H9 (cell line): Measurements from ENCODE around the gene ANK3. TPM values are rescaled to one million over a fixed set of nuclear protein-coding genes. Genes with fewer than 3 reads are reported as not detected.

ENCODE experiments used
- DNase-seq: peaks from one replicate; pipeline ENCODE4 v3.0.0-alpha.2; 2017
- H2AFZ ChIP-seq: one replicate; pipeline ENCODE4 v1.6.1; 2013; ENCODE audit warnings: mild to moderate bottlenecking, low read length, control low read depth, moderate library complexity
- H2AK5ac ChIP-seq: 2 replicates; pipeline ENCODE4 v1.6.1; 2013; ENCODE audit warnings: low read length, control low read depth, mixed read lengths; ENCODE audit not compliant: insufficient read length
- H2BK120ac ChIP-seq: one replicate; pipeline ENCODE4 v1.6.1; 2013; ENCODE audit warnings: low read depth, mild to moderate bottlenecking, low read length, control low read depth, inconsistent platforms; ENCODE audit not compliant: poor library complexity, severe bottlenecking
- H2BK12ac ChIP-seq: 2 replicates; pipeline ENCODE4 v1.6.1; 2013; ENCODE audit warnings: low read length, control low read depth, mixed read lengths, low read depth; ENCODE audit not compliant: insufficient read length
- H2BK15ac ChIP-seq: 2 replicates; pipeline ENCODE4 v1.6.1; 2013; ENCODE audit warnings: low read depth, low read length, control low read depth
- H2BK20ac ChIP-seq: one replicate; pipeline ENCODE4 v1.6.1; 2013; ENCODE audit warnings: low read depth, mild to moderate bottlenecking, low read length, control low read depth, inconsistent platforms; ENCODE audit not compliant: poor library complexity, severe bottlenecking
- H2BK5ac ChIP-seq: 2 replicates; pipeline ENCODE4 v1.6.1; 2013; ENCODE audit warnings: low read length, control low read depth, mixed read lengths; ENCODE audit not compliant: insufficient read length
- H3K14ac ChIP-seq: 2 replicates; pipeline ENCODE4 v1.6.1; 2013; ENCODE audit warnings: low read length, control low read depth; ENCODE audit not compliant: insufficient read depth
- H3K18ac ChIP-seq: 2 replicates; pipeline ENCODE4 v1.6.1; 2013; ENCODE audit warnings: low read depth, mild to moderate bottlenecking, mixed read lengths, low read length, control low read depth; ENCODE audit not compliant: insufficient read length
- H3K23ac ChIP-seq: 2 replicates; pipeline ENCODE4 v1.6.1; 2013; ENCODE audit warnings: low read length, control low read depth, mixed read lengths, low read depth; ENCODE audit not compliant: insufficient read length
- H3K23me2 ChIP-seq: 2 replicates; pipeline ENCODE4 v1.6.1; 2013; ENCODE audit warnings: low read depth, mild to moderate bottlenecking, mixed read lengths, low read length, control low read depth; ENCODE audit not compliant: insufficient read length, poor library complexity, severe bottlenecking
- H3K27ac ChIP-seq: 2 replicates; pipeline ENCODE4 v1.5.1; 2013; ENCODE audit warnings: low read length, control low read depth, mixed read lengths, low read depth; ENCODE audit not compliant: insufficient read length
- H3K27me3 ChIP-seq: 2 replicates; pipeline ENCODE4 v1.6.1; 2013; ENCODE audit warnings: low read length, control low read depth, inconsistent platforms; ENCODE audit not compliant: insufficient read depth
- H3K4ac ChIP-seq: 2 replicates; pipeline ENCODE4 v1.6.1; 2013; ENCODE audit warnings: low read depth, mild to moderate bottlenecking, control low read depth, inconsistent platforms, low read length, moderate library complexity
- H3K4me1 ChIP-seq: 2 replicates; pipeline ENCODE4 v1.6.1; 2013; ENCODE audit warnings: low read length, control low read depth, inconsistent platforms; ENCODE audit not compliant: insufficient read depth
- H3K4me2 ChIP-seq: 2 replicates; pipeline ENCODE4 v1.6.1; 2013; ENCODE audit warnings: low read length, control low read depth, mixed read lengths; ENCODE audit not compliant: insufficient read length, insufficient read depth
- H3K56ac ChIP-seq: 2 replicates; pipeline ENCODE4 v1.6.1; 2013; ENCODE audit warnings: low read depth, mild to moderate bottlenecking, mixed read lengths, low read length, control low read depth; ENCODE audit not compliant: insufficient read length
- H3K79me1 ChIP-seq: 2 replicates; pipeline ENCODE4 v1.6.1; 2013; ENCODE audit warnings: low read depth, mild to moderate bottlenecking, moderate library complexity, low read length, control low read depth, inconsistent platforms; ENCODE audit not compliant: insufficient read depth, poor library complexity, severe bottlenecking
- H3K79me2 ChIP-seq: 2 replicates; pipeline ENCODE4 v1.6.1; 2013; ENCODE audit warnings: low read length, control low read depth, inconsistent platforms; ENCODE audit not compliant: insufficient read depth
- H3K9ac ChIP-seq: 2 replicates; pipeline ENCODE4 v1.6.1; 2013; ENCODE audit warnings: low read length, control low read depth, mixed read lengths; ENCODE audit not compliant: insufficient read length; ENCODE audit errors: extremely low read depth
- H3K9me3 ChIP-seq: one replicate; pipeline ENCODE4 v1.6.1; 2013; ENCODE audit warnings: low read depth, low read length, inconsistent platforms; ENCODE audit not compliant: control insufficient read depth
- H3T11ph ChIP-seq: one replicate; pipeline ENCODE4 v1.6.1; 2013; ENCODE audit warnings: mild to moderate bottlenecking, low read length, control low read depth, inconsistent platforms
- H4K20me1 ChIP-seq: one replicate; pipeline ENCODE4 v1.6.1; 2013; ENCODE audit not compliant: control insufficient read depth, insufficient read length, insufficient read depth
- H4K5ac ChIP-seq: 2 replicates; pipeline ENCODE4 v1.6.1; 2013; ENCODE audit warnings: low read depth, mild to moderate bottlenecking, mixed read lengths, low read length, control low read depth; ENCODE audit not compliant: insufficient read length
- H4K8ac ChIP-seq: replicated peaks from 2 replicates; pipeline ENCODE4 v1.6.1; 2013; ENCODE audit warnings: low read length, control low read depth, mixed read lengths, low read depth; ENCODE audit not compliant: insufficient read length
- H4K91ac ChIP-seq: 2 replicates; pipeline ENCODE4 v1.6.1; 2013; ENCODE audit warnings: low read depth, mild to moderate bottlenecking, moderate library complexity, mixed read lengths, low read length, control low read depth; ENCODE audit not compliant: insufficient read length
- H3K27ac Mint-ChIP-seq, 3 experiments: 2 replicates in 2 of 3; 3 replicates in 1 of 3; pipeline ENCODE4 v1.8.0; 2020 to 2021; ENCODE audit warnings: mixed read lengths in 3 of 3, mild to moderate bottlenecking in 1 of 3, moderate library complexity in 1 of 3
- H3K27me3 Mint-ChIP-seq: 2 replicates; pipeline ENCODE4 v1.8.0; 2021; ENCODE audit warnings: low read depth, mild to moderate bottlenecking, moderate library complexity, mixed read lengths
- H3K36me3 Mint-ChIP-seq, 3 experiments: 2 replicates in 2 of 3; 3 replicates in 1 of 3; pipeline ENCODE4 v1.8.0; 2020 to 2021; ENCODE audit warnings: low read depth in 3 of 3, mixed read lengths in 3 of 3; ENCODE audit not compliant: insufficient read depth in 1 of 3
- H3K4me1 Mint-ChIP-seq, 2 experiments: 2 replicates each; pipeline ENCODE4 v1.8.0; 2020; ENCODE audit warnings: mixed read lengths in 2 of 2
- H3K4me3 Mint-ChIP-seq, 2 experiments: 2 replicates in 1 of 2; 3 replicates in 1 of 2; pipeline ENCODE4 v1.8.0; 2020 to 2021; ENCODE audit warnings: mild to moderate bottlenecking in 2 of 2, mixed read lengths in 2 of 2, moderate library complexity in 1 of 2
- H3K9me3 Mint-ChIP-seq, 2 experiments: 2 replicates in 1 of 2; 3 replicates in 1 of 2; pipeline ENCODE4 v1.8.0; 2020; ENCODE audit warnings: mild to moderate bottlenecking in 2 of 2, mixed read lengths in 2 of 2, moderate library complexity in 1 of 2
- total RNA-seq: library from RNA; stranded (reverse); gene quantifications from 2 replicates; pipeline ENCODE4 v1.2.1, GENCODE V29; 2021
- TF ChIP-seq, protein P1 (sequence below): fragments of 200-600 bp; sonication (generic); conservative IDR thresholded peaks from 3 replicates; pipeline ENCODE4 v1.8.0; 2021; ENCODE audit warnings: antibody characterized with exemption, mild to moderate bottlenecking

The ANK3 gene
- total RNA-seq, 1 experiment from 2014 or later: 59.6 TPM

DNA sequence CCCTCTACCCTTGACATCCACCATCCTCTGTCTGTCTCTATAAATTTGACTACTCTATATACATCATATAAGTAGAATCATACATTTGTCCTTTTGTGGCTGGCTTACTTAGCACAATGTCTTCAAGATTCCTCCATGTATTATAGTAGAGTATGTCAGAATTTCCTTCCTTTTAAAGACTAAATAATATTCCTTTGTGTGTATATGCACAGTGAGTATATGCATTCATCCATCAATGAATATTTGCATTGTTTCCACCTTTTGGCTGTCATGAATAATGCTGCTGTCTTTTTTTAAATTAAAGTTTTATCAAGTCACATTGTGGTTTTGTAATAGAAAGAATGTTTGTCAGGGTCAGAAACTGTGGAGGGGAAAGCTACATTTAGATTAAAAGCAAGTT is 195.3 kb downstream of the ANK3 start:
- no peak overlapping the region for H4K91ac ChIP-seq
- no peak overlapping the region for H3K23ac ChIP-seq
- H2BK120ac ChIP-seq: no peak overlapping the region
- Mint-ChIP-seq H3K4me1 (no peaks in the 10 kb centered on the region), H3K9me3 (0 out of 5 replicates have a peak, but pooled peaks cover 0 to 3% of the 10 kb centered on the region in 2 experiments), H3K27me3 (no peaks in the 10 kb centered on the region), H3K36me3 (peaks cover 6 to 11% (median 10%) of the 10 kb centered on the region in 3 experiments; a peak in 4 of 7 replicates), H3K27ac (no peak overlapping the region), H3K4me3 (no peak overlapping the region)
- no peak overlapping the region for H2BK5ac ChIP-seq
- TF ChIP-seq, protein P1, sequence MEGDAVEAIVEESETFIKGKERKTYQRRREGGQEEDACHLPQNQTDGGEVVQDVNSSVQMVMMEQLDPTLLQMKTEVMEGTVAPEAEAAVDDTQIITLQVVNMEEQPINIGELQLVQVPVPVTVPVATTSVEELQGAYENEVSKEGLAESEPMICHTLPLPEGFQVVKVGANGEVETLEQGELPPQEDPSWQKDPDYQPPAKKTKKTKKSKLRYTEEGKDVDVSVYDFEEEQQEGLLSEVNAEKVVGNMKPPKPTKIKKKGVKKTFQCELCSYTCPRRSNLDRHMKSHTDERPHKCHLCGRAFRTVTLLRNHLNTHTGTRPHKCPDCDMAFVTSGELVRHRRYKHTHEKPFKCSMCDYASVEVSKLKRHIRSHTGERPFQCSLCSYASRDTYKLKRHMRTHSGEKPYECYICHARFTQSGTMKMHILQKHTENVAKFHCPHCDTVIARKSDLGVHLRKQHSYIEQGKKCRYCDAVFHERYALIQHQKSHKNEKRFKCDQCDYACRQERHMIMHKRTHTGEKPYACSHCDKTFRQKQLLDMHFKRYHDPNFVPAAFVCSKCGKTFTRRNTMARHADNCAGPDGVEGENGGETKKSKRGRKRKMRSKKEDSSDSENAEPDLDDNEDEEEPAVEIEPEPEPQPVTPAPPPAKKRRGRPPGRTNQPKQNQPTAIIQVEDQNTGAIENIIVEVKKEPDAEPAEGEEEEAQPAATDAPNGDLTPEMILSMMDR: no peak
- no peak overlapping the region for H4K8ac ChIP-seq
- no peak overlapping the region for H2BK15ac ChIP-seq
- no peaks in the 10 kb centered on the region for H4K20me1 ChIP-seq
- no peak overlapping the region for H2AK5ac ChIP-seq
- DNase-seq: no peak
- H3K4me1 ChIP-seq: no peaks in the 10 kb centered on the region
- no peak overlapping the region for H3T11ph ChIP-seq
- no peak overlapping the region for H3K9ac ChIP-seq
- H3K27ac ChIP-seq: no peak overlapping the region
- H2BK12ac ChIP-seq: no peak overlapping the region
- no peak overlapping the region for H2AFZ ChIP-seq
- no peaks in the 10 kb centered on the region for H3K27me3 ChIP-seq
- H4K5ac ChIP-seq: no peak overlapping the region
- no peak overlapping the region for H3K14ac ChIP-seq
- H3K79me2 ChIP-seq: no peaks in the 10 kb centered on the region
- no peaks in the 10 kb centered on the region for H3K9me3 ChIP-seq
- no peak overlapping the region for H3K18ac ChIP-seq
- no peaks in the 10 kb centered on the region for H3K79me1 ChIP-seq
- no peak overlapping the region for H3K4ac ChIP-seq
- no peak overlapping the region for H2BK20ac ChIP-seq
- no peaks in the 10 kb centered on the region for H3K23me2 ChIP-seq
- H3K4me2 ChIP-seq: no peak overlapping the region
- H3K56ac ChIP-seq: no peak overlapping the region
